Panc1 (cell line): ENCODE measurements around the gene SPATA33. TPM values are rescaled to one million over a fixed set of nuclear protein-coding genes. Genes with fewer than 3 reads are reported as not detected.

Source experiments
- ATAC-seq: fragments of 200-7000 bp; cut with Tn5 transposase; 2 replicates; pipeline ENCODE4 v1.9.1; 2020; ENCODE audit warnings: mild to moderate bottlenecking, moderate library complexity
- BruUV-seq: library from RNA; stranded (reverse); fragments of 400-500 nt; replicated peaks from 2 replicates; lab custom pipeline; 2021; lab: Mats Ljungman, UMichigan
- CTCF ChIA-PET: fragments of 300-600 bp; sonication (Branson Sonifier 250); formaldehyde crosslinking; loops from one replicate; lab custom pipeline; 2022; ENCODE audit warnings: antibody characterized with exemption; lab: Charles Lee
- POLR2A ChIA-PET: fragments of 300-600 bp; sonication (Branson Sonifier 250); formaldehyde crosslinking; loops from one replicate; lab custom pipeline; 2022; ENCODE audit warnings: antibody characterized with exemption; lab: Charles Lee
- DNase-seq: peaks from one replicate; pipeline ENCODE4 v3.0.0-alpha.2; 2010; ENCODE audit warnings: low read depth, low spot score
- H3K27ac ChIP-seq: 2 replicates; pipeline ENCODE4 v1.5.1; 2011; ENCODE audit warnings: mild to moderate bottlenecking, low read length, inconsistent platforms
- H3K27me3 ChIP-seq: fragments of 200-500 bp; sonication (Bioruptor generic); 2 replicates; pipeline ENCODE4 v1.6.0; 2014; ENCODE audit warnings: low read length, inconsistent platforms; ENCODE audit not compliant: control insufficient read depth, insufficient read depth
- H3K36me3 ChIP-seq: fragments of 200-500 bp; sonication (Bioruptor generic); 2 replicates; pipeline ENCODE4 v1.5.1; 2014; ENCODE audit warnings: inconsistent platforms, mild to moderate bottlenecking, low read length, moderate library complexity; ENCODE audit not compliant: control insufficient read depth, insufficient read depth
- H3K4me1 ChIP-seq: 2 replicates; pipeline ENCODE4 v1.5.1; 2011; ENCODE audit warnings: inconsistent platforms, mild to moderate bottlenecking, low read length, moderate library complexity; ENCODE audit not compliant: control insufficient read depth, insufficient read depth
- H3K4me3 ChIP-seq, 2 experiments: 2 replicates each; pipeline ENCODE4 v1.5.1; 2011 to 2012; ENCODE audit warnings: low read depth in 2 of 2, low read length in 2 of 2, mild to moderate bottlenecking in 2 of 2, inconsistent platforms in 1 of 2, moderate library complexity in 1 of 2
- H3K9me3 ChIP-seq: fragments of 200-500 bp; sonication (Bioruptor generic); 2 replicates; pipeline ENCODE4 v1.5.1; 2014; ENCODE audit warnings: low read depth, mild to moderate bottlenecking, inconsistent platforms, low read length, moderate library complexity; ENCODE audit not compliant: control insufficient read depth, insufficient read depth
- POLR2AphosphoS5 ChIP-seq: IDR thresholded peaks from 2 replicates; pipeline ENCODE4 v1.6.1; 2012; ENCODE audit warnings: mild to moderate bottlenecking, low read depth, low read length, moderate library complexity
- SIN3A ChIP-seq: IDR thresholded peaks from 2 replicates; pipeline ENCODE4 v1.6.1; 2012; ENCODE audit warnings: low read depth, mild to moderate bottlenecking, low read length, moderate library complexity, borderline replicate concordance; ENCODE audit not compliant: insufficient read depth
- TCF7L2 ChIP-seq: IDR thresholded peaks from 2 replicates; pipeline ENCODE4 v1.6.1; 2011; ENCODE audit warnings: mild to moderate bottlenecking, low read depth, low read length, inconsistent platforms
- in situ Hi-C: cut with HindIII; loops from 2 replicates; pipeline ENCODE4 v1.10.0; 2016; ENCODE audit warnings: low sequenced_read_pairs, low pct_unique_long_range_greater_than_20kb
- intact Hi-C: fragments of 100-400 bp; cut with micrococcal nuclease; formaldehyde crosslinking; loops from one replicate; pipeline ENCODE4 v1.10.0; 2022; ENCODE audit not compliant: unreplicated experiment
- total RNA-seq: library from RNA; stranded (reverse); gene quantifications from one replicate; pipeline ENCODE4 v1.2.1, GENCODE V29; 2021; ENCODE audit not compliant: unreplicated experiment
- TF ChIP-seq, protein P1 (sequence below): fragments of 450-650 bp; IDR thresholded peaks from 2 replicates; pipeline ENCODE4 v1.5.1; 2017; ENCODE audit warnings: mild to moderate bottlenecking
- TF ChIP-seq, protein P2 (sequence below), 2 experiments: IDR thresholded peaks; 2 replicates each; pipeline ENCODE4 v1.6.1; 2011 to 2012; ENCODE audit warnings: low read depth in 2 of 2, control low read depth in 1 of 2, low read length in 1 of 2, mild to moderate bottlenecking in 1 of 2, moderate library complexity in 1 of 2; ENCODE audit not compliant: insufficient read depth in 1 of 2

Gene SPATA33
- total RNA-seq, 1 experiment from 2014 or later: 18.3 TPM

DNA sequence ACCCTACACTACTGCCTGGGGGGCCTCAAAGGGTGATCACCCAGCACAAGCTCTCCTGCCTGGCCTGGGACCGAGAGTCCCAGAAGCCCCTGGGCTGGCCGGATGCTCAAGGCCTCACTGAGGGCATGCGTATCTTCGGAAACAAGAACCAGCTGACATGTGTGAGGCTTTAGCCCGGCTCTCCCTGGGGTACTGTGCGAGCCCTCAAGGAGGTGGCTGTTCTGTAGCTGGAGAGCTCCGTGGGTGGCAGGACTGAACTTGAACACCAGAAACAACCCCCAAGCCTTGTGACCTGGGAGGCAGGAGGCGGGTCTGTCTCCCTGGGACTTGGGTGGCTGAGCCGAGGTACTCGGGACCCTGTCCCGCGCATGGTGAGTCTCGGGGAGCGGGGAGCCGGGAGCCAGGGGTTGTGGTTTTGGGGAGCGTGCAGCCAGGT is 37.2 kb upstream of the SPATA33 start:
- intact Hi-C loops: no loop called here
- H3K27ac ChIP-seq: no peak overlapping the region
- ATAC-seq: no peak
- peaks cover 6% of the 10 kb centered on the region; the same call in 1 of the 2 replicates for H3K4me1 ChIP-seq
- ChIA-PET POLR2A (interaction anchor here (0.6 kb wide), 1 partner anchor 10 kb away, joined by 8 read pairs; no protein-coding TSS in a partner anchor), CTCF (no interaction called here)
- BruUV-seq: no TSS peak
- no peaks in the 10 kb centered on the region for H3K27me3 ChIP-seq
- H3K9me3 ChIP-seq: no peaks in the 10 kb centered on the region
- in situ Hi-C loops: no loop called here
- TF ChIP-seq, protein P1, sequence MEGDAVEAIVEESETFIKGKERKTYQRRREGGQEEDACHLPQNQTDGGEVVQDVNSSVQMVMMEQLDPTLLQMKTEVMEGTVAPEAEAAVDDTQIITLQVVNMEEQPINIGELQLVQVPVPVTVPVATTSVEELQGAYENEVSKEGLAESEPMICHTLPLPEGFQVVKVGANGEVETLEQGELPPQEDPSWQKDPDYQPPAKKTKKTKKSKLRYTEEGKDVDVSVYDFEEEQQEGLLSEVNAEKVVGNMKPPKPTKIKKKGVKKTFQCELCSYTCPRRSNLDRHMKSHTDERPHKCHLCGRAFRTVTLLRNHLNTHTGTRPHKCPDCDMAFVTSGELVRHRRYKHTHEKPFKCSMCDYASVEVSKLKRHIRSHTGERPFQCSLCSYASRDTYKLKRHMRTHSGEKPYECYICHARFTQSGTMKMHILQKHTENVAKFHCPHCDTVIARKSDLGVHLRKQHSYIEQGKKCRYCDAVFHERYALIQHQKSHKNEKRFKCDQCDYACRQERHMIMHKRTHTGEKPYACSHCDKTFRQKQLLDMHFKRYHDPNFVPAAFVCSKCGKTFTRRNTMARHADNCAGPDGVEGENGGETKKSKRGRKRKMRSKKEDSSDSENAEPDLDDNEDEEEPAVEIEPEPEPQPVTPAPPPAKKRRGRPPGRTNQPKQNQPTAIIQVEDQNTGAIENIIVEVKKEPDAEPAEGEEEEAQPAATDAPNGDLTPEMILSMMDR: no peak
- no peak for TF ChIP-seq SIN3A
- no peak for TF ChIP-seq TCF7L2
- TF ChIP-seq, protein P2, sequence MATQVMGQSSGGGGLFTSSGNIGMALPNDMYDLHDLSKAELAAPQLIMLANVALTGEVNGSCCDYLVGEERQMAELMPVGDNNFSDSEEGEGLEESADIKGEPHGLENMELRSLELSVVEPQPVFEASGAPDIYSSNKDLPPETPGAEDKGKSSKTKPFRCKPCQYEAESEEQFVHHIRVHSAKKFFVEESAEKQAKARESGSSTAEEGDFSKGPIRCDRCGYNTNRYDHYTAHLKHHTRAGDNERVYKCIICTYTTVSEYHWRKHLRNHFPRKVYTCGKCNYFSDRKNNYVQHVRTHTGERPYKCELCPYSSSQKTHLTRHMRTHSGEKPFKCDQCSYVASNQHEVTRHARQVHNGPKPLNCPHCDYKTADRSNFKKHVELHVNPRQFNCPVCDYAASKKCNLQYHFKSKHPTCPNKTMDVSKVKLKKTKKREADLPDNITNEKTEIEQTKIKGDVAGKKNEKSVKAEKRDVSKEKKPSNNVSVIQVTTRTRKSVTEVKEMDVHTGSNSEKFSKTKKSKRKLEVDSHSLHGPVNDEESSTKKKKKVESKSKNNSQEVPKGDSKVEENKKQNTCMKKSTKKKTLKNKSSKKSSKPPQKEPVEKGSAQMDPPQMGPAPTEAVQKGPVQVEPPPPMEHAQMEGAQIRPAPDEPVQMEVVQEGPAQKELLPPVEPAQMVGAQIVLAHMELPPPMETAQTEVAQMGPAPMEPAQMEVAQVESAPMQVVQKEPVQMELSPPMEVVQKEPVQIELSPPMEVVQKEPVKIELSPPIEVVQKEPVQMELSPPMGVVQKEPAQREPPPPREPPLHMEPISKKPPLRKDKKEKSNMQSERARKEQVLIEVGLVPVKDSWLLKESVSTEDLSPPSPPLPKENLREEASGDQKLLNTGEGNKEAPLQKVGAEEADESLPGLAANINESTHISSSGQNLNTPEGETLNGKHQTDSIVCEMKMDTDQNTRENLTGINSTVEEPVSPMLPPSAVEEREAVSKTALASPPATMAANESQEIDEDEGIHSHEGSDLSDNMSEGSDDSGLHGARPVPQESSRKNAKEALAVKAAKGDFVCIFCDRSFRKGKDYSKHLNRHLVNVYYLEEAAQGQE (IDR thresholded peaks at IDR 0.05; ENCODE audit: insufficient read depth in 1 of 2, low read depth in 2 of 2, low read length in 1 of 2): no peak
- no peak for TF ChIP-seq POLR2AphosphoS5
- no peak for DNase-seq
- H3K36me3 ChIP-seq: no peaks in the 10 kb centered on the region
- H3K4me3 ChIP-seq: no peak overlapping the region

DNA sequence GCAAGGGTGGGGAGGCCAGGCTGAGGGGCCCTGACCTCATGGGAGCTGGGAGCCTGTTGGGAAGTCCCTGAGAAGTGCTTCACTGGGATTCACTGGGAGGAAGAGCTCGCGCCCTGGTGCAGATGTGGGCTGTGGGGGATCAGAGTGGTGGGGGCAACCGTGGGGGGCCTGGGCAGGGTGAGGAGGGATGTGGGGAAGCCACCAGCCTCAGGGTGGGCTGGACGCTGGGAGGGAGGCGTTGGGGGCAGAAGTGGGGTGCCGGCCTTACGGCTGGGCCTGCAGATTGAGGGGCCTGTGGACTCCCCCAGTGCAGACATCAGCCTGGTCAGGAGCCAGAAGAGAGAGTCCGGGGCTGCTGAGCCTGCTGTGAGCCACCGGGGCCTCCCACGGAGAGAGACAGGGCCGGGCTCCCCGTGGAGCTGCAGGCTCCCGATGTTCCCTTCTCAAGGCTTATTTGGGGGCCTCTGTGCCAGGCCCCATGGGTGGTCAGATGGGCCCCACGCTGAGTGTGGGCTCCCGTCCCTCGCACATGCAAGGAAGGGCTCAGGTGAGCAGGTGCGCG is 36.4 kb upstream of the SPATA33 start:
- H3K36me3 ChIP-seq: no peaks in the 10 kb centered on the region
- CTCF ChIA-PET: no interaction called here
- no peak for ATAC-seq
- H3K4me1 ChIP-seq: peaks cover 6% of the 10 kb centered on the region; the same call in 1 of the 2 replicates
- H3K27me3 ChIP-seq: no peaks in the 10 kb centered on the region
- no peak overlapping the region for H3K27ac ChIP-seq
- TF ChIP-seq, protein P2 (IDR thresholded peaks at IDR 0.05; ENCODE audit: insufficient read depth in 1 of 2, low read depth in 2 of 2, low read length in 1 of 2): no peak
- no peak for TF ChIP-seq POLR2AphosphoS5
- TF ChIP-seq, protein P1: no peak
- POLR2A ChIA-PET: interaction anchor here (0.6 kb wide), 1 partner anchor 9 kb away, joined by 8 read pairs; no protein-coding TSS in a partner anchor
- DNase-seq: no peak
- H3K4me3 ChIP-seq: no peak overlapping the region
- intact Hi-C loops (no loop called here), in situ Hi-C loops (no loop called here)
- no TSS peak for BruUV-seq
- no peaks in the 10 kb centered on the region for H3K9me3 ChIP-seq
